ENCODE data around the gene EXD2.
"Not testable (repeated sequence)": the region's sequence is repeated elsewhere in the genome, so short reads cannot be mapped to it uniquely, and the experiment has no call there.

Gene EXD2

GRCh38 chr14:69249603-69250002, 58.3 kb downstream of the EXD2 start:
- no peak for DNase-seq (ENCODE audit: low spot score)

- DNase-seq (ENCODE audit: low spot score): no peak
Measured at GRCh38 chr14:69252851-69253250, 61.6 kb downstream of the EXD2 start.

GRCh38 chr14:69259168-69259526, 67.8 kb downstream of the EXD2 start:
- DNase-seq (ENCODE audit: low spot score): no peak

- DNase-seq (ENCODE audit: low spot score): peak; percentile 82
Measured at GRCh38 chr14:69259527-69260189, 68.4 kb downstream of the EXD2 start, which contains the start of gene GALNT16. TSS of gene GALNT16 (plus strand) at chr14:69260158. CDS start at chr14:69260291, 133 bp downstream.

GRCh38 chr14:69260190-69260860, 69.0 kb downstream of the EXD2 start:
- DNase-seq (ENCODE audit: low spot score): peak; percentile 74

GRCh38 chr14:69260861-69261564, 69.7 kb downstream of the EXD2 start:
- peak; percentile 92 for DNase-seq (ENCODE audit: low spot score)

- peak; percentile 29 for DNase-seq (ENCODE audit: low spot score)
Measured at GRCh38 chr14:69261761-69262331, 70.5 kb downstream of the EXD2 start.

- no peak for DNase-seq (ENCODE audit: low spot score)
Measured at GRCh38 chr14:69262516-69262915, 71.2 kb downstream of the EXD2 start.

- no peak for DNase-seq (ENCODE audit: low spot score)
Measured at GRCh38 chr14:69263364-69263763, 72.1 kb downstream of the EXD2 start.

GRCh38 chr14:69263771-69264170, 72.5 kb downstream of the EXD2 start:
- no peak for DNase-seq (ENCODE audit: low spot score)

- DNase-seq (ENCODE audit: low spot score): no peak
Measured at GRCh38 chr14:69266572-69267345, 75.5 kb downstream of the EXD2 start.

GRCh38 chr14:69267492-69267891, 76.2 kb downstream of the EXD2 start:
- no peak for DNase-seq (ENCODE audit: low spot score)

- no peak for DNase-seq (ENCODE audit: low spot score)
Measured at GRCh38 chr14:69268223-69268622, 76.9 kb downstream of the EXD2 start.

- no peak for DNase-seq (ENCODE audit: low spot score)
Measured at GRCh38 chr14:69268763-69269162, 77.5 kb downstream of the EXD2 start.

GRCh38 chr14:69269381-69269780, 78.1 kb downstream of the EXD2 start:
- no peak for DNase-seq (ENCODE audit: low spot score)

GRCh38 chr14:69270097-69270496, 78.8 kb downstream of the EXD2 start:
- no peak for DNase-seq (ENCODE audit: low spot score)

- DNase-seq (ENCODE audit: low spot score): no peak
Measured at GRCh38 chr14:69270795-69271708, 79.8 kb downstream of the EXD2 start.

GRCh38 chr14:69274321-69274720, 83.0 kb downstream of the EXD2 start:
- no peak for DNase-seq (ENCODE audit: low spot score)

- no peak for DNase-seq (ENCODE audit: low spot score)
Measured at GRCh38 chr14:69275331-69275730, 84.0 kb downstream of the EXD2 start.

- not testable (repeated sequence) for DNase-seq (ENCODE audit: low spot score)
Measured at GRCh38 chr14:69277356-69277755, 86.1 kb downstream of the EXD2 start.

- no peak for DNase-seq (ENCODE audit: low spot score)
Measured at GRCh38 chr14:69280746-69281291, 89.5 kb downstream of the EXD2 start.
